ENCODE measurements around the gene SNX18.

- TF ChIP-seq POLR2A (IDR thresholded peaks at IDR 0.05; ENCODE audit: low read depth, low read length) (no peak), POLR2AphosphoS5 (IDR thresholded peaks at IDR 0.05; ENCODE audit: low read depth, low read length) (no peak)
These were observed 20.6 kb downstream of the SNX18 start for GRCh38 chr5:54538156-54538555.

Data from GM12892 (cell line).